Amniotic epithelial cell (primary cell): Measurements from ENCODE around the gene TMEM185B.
A peak's percentile ranks its signal among the peaks of the same experiment; 100 is the strongest.
"Not testable (repeated sequence)": the region's sequence is repeated elsewhere in the genome, so short reads cannot be mapped to it uniquely, and the experiment has no call there.

ENCODE experiments used
- DNase-seq: peaks from one replicate; pipeline ENCODE4 v3.0.0-alpha.2; 2010; ENCODE audit warnings: low read depth

TMEM185B gene

DNA sequence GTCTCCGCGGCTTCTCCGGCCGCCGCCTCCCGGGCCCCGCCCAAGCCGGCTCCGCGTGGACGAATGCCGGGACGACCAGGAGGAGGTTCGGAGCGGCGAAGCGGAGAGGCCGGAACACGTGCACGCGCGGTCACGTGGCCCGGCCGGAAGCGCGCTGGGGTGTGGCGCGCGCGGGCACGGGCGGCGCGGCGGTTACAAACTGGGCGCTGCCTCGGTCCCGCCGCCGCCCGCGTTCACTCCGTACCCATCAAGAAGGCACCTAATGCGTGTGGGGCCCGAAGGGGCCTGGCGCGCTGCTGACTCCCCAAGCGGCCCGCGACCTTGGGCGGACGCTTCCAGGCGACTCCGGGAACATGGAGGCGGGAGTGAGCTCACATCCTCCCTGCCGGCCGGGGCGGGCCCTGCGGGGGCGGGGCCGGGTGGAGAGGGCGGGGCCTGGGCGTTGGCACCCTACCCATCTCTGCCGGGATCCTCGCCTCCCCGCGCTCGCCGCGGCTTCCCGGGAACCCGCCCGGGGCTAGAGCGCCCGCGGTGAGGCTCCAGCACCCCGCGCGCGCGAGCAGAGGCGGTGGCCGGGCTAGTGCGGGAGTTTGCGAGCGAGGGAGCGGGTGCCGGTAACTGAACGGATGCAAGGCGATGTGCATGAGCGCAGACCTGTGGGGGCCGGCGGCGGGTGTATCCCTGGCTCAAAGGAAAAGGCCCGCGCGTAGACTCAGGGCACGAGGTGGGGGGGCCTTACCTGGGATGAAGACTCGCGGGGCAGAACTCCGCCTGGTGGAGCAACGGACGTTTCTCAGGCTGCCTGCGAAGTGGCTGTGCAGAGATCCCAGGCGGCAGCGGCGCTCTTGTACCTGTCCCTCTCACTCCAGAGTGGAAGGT, at the start of gene TMEM185B:
Gene TMEM185B (minus strand): TSS at position 367 of the 879 bp plus-strand sequence. CDS start 424 bp downstream, outside the sequence.
- DNase-seq: peak; percentile 75

DNA sequence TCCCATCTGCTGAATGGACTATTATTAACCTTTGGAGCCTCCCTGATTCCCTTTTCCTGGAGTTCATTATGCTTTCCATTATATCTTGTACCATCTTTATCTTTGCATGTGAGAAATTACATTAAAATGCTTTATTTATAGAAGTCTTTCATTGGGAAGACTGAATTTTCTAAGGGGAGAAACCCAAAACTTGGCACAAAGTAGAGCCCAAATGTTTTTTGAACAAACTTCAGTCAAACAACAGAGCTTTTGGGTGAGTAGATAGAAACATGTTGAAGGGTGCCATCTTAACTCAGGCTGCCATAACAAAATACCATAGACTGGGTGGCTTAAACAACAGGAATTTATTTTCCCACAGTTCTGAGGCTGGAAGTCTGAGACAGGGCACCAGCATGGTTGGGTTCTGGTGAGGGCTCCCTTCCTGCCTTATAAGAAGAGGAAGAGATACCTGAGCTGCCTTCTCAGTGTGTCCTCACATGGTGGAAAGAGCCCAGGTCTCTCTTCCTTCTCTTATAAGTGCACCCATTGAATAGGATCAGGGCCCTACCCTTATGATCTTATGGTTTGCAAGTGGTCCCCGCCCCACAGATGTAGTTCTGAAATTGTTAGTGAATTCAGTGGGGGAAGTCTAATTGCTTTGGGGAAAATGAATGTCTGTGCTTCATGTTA, 48.6 kb upstream of the TMEM185B start:
- no peak for DNase-seq

GRCh38 chr2:120269816-120270215, 46.6 kb upstream of the TMEM185B start:
- no peak for DNase-seq

- DNase-seq: no peak
Measured at GRCh38 chr2:120269076-120269744, 46.0 kb upstream of the TMEM185B start.

GRCh38 chr2:120267348-120267747, 44.1 kb upstream of the TMEM185B start:
- DNase-seq: no peak

DNA sequence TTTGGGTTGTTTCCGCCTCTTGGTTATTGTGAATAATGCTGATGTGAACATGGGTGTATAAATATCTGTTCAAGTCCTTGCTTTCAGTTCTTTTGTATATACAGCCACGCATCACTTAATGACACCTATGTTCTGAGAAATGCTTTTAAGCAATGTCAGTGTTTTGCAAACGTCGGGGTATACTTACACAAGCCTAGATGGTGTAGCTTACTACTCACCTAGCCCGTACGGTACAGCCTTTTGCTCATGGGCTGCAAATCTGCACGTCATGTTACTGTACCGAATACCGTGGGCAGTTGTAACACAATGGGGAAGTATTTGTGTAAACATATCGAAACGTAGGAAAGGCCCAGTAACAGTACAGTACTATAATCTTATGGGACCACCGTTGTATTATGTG, 41.8 kb upstream of the TMEM185B start:
- no peak for DNase-seq

GRCh38 chr2:120262761-120263428, 39.7 kb upstream of the TMEM185B start:
- DNase-seq: peak; percentile 78

DNA sequence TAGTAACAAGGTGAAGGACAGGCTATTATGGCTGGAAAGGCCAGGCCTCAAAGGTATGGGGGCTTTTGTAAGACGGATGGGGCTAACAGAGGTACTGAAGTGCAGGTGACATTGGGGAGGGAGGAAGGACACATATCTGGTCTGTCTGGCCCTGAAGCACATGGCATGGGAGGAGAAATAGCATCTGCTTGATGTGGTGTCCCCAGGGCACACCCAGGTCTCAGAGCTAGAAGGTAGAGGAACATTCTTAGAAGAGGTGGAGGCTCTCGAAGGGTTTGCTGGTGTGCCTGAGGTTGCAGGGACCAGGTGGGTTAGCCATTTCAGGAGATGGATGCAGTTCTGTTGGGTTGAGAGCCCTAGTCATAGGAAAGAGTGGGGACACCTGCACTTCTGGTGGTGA, 39.0 kb upstream of the TMEM185B start:
- DNase-seq: no peak

DNA sequence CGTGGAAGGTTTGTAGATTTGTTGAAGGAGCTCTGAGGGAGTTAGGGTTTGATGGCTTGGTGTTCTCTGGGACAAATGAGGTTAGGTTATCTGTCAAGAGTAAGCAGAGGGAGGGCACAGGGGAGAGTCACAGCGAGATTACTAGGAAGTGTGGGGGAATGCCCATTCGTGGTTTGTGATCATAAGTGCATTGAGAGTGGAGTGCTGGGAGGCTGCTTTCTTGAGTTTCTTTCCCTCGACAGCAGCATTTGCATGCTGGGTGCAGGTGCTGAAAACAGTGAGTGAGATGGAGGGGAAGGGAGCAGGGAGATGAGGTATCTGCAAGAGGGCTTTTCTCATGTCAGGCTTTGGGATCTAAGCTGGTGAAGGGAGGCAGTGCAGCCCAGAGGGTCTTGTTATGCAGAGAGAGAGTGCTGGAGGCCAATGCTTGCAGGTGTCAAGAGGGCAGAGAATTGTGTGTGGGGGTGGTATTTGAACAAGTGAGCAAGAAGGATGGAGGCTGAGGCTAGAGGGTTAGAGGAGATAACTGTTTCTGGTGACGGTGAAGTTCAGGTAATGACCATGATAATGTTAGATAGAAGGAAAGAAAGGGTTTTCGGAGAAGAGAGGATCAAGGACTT, 38.3 kb upstream of the TMEM185B start:
- no peak for DNase-seq

DNA sequence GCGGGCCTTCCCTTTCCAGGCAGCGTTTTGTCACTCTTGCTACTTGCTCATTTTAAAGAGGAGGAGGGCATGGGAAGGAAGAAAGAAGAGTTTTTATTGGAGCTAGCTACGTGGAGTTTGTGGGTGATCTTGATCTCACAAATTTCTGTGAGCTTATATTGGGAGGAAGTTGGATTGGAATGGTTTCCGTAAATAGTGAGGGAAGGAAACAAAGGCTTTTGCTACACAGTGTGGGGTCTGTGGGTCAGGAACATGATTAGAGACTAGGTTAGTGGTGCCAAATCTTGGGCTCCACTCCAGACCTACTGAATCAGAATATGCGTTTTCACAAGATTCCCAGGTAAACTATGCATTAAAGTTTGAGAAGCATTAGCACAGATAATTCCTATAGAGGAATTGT, 37.5 kb upstream of the TMEM185B start:
- DNase-seq: no peak

DNA sequence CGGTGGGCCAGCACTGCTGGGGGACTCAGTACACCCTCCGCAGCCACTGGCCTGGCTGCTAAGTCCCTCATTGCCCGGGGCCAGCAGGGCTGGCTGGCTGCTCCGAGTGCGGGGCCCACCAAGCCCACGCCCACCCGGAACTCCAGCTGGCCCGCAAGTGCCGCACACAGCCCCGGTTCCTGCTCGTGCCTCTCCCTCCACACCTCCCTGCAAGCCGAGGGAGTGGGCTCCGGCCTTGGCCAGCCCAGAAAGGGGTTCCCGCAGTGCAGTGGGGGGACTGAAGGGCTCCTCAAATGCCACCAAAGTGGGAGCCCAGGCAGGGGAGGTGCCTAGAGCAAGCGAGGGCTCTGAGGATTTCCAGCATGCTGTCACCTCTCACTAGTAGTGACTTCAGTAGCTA, 36.7 kb upstream of the TMEM185B start:
- not testable (repeated sequence) for DNase-seq

GRCh38 chr2:120258196-120258595, 35.0 kb upstream of the TMEM185B start:
- no peak for DNase-seq

GRCh38 chr2:120257522-120257921, 34.3 kb upstream of the TMEM185B start:
- no peak for DNase-seq

DNA sequence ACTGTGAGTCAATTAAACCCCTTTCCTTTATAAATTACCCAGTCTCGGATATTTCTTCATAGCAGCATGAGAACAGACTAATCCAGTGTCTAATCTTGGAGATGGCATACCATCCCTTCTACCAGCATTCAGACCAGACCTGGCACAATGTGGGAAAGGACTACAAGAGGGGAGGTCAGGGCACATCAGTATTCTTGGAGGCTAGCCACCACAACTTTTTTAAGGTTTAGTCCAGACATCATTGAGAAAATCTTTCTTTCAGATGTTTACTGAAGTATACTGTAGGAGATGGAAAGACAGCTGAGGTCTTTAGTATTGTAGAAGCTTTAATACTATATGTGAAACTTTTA, 33.4 kb upstream of the TMEM185B start:
- DNase-seq: peak; percentile 57

GRCh38 chr2:120255986-120256650, 32.9 kb upstream of the TMEM185B start:
- no peak for DNase-seq

GRCh38 chr2:120255071-120255470, 31.9 kb upstream of the TMEM185B start:
- no peak for DNase-seq

GRCh38 chr2:120254178-120254577, 31.0 kb upstream of the TMEM185B start:
- DNase-seq: peak; percentile 39

DNA sequence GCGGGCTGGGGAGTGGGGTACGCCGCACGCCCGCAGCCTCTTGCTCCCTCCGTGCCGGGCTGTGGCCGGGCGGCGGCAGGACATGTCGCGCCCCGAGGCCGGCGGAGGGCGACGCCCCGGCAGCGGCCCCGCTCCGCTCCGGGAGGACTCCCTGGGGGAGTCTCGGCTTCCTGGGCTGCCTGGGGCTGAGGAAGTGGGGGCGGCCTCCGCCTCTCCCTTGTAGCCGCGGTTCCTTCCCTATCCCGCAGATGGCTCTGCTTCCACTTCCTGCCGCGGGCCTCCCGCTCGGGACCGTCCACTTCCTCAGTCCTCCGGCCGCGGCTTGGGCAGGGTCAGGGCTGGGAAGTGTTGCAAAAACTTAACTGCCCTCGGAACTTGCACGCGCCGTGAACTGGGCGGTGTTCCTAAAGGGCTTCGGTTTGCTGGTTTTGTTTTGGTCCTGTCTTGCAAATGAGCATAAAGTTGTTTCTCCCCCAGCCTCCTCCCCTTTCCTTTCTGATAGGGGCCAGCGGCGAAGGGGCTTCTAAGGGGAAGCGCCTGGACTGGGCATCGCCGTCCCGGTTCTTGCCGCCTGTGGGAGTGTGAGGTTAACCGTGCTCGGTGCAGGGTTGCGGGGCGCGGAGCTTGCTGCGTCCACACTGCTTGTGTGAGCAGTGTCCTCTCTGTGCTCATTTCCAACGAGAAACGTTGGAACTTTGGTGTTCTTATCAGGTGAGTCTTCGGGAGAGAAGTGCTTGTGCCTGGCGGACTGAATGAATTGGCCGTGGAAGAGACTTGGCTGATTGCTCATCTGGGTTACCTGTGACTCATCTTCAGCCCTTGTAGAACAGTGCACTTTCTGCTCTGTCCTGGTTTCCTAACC, 30.1 kb upstream of the TMEM185B start:
- DNase-seq: peak; percentile 78

DNA sequence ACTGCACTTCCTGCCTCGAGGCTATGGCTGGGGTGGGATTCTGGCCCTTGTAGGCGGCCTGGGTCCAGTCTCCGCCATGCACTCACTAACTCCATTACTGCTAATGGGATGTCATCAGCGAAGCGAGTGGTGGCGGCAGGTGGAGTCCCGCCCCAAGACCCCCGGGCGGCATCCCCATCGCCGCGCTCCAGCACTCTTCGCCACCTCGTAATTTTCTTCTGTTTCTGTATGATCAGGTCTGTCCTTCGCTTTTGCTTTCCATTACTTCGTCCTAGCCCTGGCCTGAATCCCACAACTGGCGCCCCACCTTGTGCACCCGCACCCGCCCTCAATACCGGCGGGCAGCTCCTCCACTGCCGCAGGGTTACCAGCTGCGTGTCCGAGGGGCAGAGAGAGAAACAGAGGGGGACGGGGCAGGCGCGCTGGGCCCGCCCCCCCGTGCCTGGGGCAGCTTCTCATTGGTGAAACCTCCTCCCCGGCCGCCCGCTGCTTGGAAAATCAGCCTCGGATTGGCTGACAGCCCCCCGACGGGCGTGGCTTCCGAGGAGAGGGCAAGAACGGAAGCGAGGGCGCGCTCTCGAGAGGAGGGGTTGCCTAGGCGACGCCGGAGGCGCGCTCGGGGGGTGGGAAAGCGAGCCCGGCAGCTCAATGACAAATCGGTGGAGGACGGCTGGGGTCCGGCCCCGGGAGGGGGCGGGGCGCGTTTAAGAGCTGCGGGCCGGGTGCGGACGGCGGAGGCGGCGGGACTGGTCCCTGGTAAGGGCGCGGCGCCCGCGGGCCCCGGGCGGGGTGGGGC, 29.2 kb upstream of the TMEM185B start, which contains the start of gene RALB:
Gene RALB (plus strand): TSS at position 628 of the 796 bp plus-strand sequence. CDS start 25,813 bp downstream, outside the sequence.
- DNase-seq: peak; percentile 96
